Measurements from ENCODE around the gene CNPY3. TPM values are rescaled to one million over a fixed set of nuclear protein-coding genes. Genes with fewer than 3 reads are reported as not detected.
A peak's percentile ranks its signal among the peaks of the same experiment; 100 is the strongest.
"Not testable (repeated sequence)": the region's sequence is repeated elsewhere in the genome, so short reads cannot be mapped to it uniquely, and the experiment has no call there.

CNPY3 gene
- 41.0 to 57.9 TPM (median 45.5 TPM) in 3 replicates for total RNA-seq
- long read RNA-seq, transcript CNPY3-201 (6 exons, 1,704 nt) = major isoform, 59 of 78 reads
- long read RNA-seq, partial matches to known transcripts = 7 of 78 reads
- long read RNA-seq, other reads (novel, unspliced or antisense) = 12 of 78 reads

DNA sequence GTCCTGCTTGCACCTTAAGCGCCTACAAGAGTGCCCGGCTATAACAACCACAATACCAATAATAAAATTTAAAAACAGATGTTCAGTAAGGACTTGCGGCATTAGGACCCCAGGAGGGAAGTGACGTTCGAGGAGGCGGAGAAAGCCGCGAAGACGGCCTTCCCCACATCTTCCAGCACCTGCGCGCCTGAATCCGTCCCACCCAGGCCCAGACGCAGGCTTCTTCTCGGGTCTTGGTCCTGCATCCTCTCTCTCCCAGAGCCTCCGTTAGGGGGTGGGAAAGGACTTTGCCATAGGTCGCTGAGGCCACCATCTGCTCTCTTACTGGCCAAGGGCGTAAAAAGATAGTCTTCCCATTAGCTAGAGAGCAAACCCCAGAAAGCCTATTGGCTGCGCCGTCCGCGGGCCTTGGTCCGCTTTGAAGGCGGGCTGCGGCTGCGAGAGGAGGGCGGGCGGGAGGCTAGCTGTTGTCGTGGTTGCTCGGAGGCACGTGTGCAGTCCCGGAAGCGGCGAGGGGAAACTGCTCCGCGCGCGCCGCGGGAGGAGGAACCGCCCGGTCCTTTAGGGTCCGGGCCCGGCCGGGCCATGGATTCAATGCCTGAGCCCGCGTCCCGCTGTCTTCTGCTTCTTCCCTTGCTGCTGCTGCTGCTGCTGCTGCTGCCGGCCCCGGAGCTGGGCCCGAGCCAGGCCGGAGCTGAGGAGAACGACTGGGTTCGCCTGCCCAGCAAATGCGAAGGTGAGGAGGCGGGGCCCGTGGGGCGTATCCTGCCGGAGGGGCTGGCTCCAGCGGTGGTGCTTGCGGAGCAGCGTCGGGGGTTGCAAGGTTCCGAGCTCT lies at the start of gene CNPY3:
CNPY3 (plus strand) TSS at position 495 of the 835 bp plus-strand sequence; CDS start at position 586, 91 bp downstream.
- Mint-ChIP-seq H3K27me3 (ENCODE audit: low read depth) (no peaks in the 10 kb centered on the region), H3K27ac (ENCODE audit: unreplicated experiment) (peak within 1 kb of the TSS; percentile 99), H3K9me3 (ENCODE audit: low read depth) (no peaks in the 10 kb centered on the region), H3K4me1 (ENCODE audit: low read depth) (peaks cover 26% of the 10 kb centered on the region), H3K4me3 (ENCODE audit: unreplicated experiment) (peak within 1 kb of the TSS; percentile 84), H3K36me3 (ENCODE audit: low read depth) (peaks cover 3% of the 10 kb centered on the region)
- peak; percentile 96 for DNase-seq (ENCODE audit: low spot score)
- TF ChIP-seq, protein P1, sequence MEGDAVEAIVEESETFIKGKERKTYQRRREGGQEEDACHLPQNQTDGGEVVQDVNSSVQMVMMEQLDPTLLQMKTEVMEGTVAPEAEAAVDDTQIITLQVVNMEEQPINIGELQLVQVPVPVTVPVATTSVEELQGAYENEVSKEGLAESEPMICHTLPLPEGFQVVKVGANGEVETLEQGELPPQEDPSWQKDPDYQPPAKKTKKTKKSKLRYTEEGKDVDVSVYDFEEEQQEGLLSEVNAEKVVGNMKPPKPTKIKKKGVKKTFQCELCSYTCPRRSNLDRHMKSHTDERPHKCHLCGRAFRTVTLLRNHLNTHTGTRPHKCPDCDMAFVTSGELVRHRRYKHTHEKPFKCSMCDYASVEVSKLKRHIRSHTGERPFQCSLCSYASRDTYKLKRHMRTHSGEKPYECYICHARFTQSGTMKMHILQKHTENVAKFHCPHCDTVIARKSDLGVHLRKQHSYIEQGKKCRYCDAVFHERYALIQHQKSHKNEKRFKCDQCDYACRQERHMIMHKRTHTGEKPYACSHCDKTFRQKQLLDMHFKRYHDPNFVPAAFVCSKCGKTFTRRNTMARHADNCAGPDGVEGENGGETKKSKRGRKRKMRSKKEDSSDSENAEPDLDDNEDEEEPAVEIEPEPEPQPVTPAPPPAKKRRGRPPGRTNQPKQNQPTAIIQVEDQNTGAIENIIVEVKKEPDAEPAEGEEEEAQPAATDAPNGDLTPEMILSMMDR (IDR thresholded peaks at IDR 0.05) = peak; percentile 16

DNA sequence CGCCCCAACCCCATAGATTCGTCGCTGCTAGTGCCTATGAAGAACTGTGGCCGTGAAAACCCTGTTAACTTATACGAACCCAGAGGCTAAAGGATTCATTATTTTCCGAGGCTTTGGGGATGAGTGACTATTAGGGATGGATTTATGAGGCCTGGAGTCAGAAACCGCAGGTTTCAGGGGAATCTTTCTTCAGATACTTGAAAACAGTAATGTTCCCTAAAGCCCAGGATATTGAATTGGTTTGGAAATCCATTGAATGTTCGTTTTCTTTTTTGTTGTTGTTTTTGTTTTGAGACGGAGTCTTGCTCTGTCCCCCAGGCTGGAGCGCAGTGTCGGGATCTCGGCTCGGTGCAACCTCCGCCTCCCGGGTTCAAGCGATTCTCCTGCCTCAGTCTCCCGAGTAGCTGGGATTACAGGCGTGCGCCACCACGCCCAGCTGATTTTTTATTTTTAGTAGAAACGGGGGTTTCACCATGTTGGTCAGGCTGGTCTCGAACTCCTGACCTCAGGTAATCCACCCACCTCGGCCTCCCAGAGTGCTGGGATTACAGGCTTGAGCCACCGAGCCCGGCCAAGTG lies 49.0 kb upstream of the CNPY3 start:
- peaks cover 13% of the 10 kb centered on the region for H3K36me3 Mint-ChIP-seq (ENCODE audit: low read depth)
- H3K27me3 Mint-ChIP-seq (ENCODE audit: low read depth); DNase-seq (ENCODE audit: low spot score); H3K9me3 Mint-ChIP-seq (ENCODE audit: low read depth): not testable (repeated sequence)
- H3K4me3 Mint-ChIP-seq (ENCODE audit: unreplicated experiment) = peak overlapping the region; percentile 99
- H3K4me1 Mint-ChIP-seq (ENCODE audit: low read depth) = peaks cover 24% of the 10 kb centered on the region
- peak overlapping the region; percentile 100 for H3K27ac Mint-ChIP-seq (ENCODE audit: unreplicated experiment)

- peaks cover 24% of the 10 kb centered on the region for H3K4me1 Mint-ChIP-seq (ENCODE audit: low read depth)
- DNase-seq (ENCODE audit: low spot score); H3K9me3 Mint-ChIP-seq (ENCODE audit: low read depth); H3K27me3 Mint-ChIP-seq (ENCODE audit: low read depth): not testable (repeated sequence)
- peak overlapping the region; percentile 100 for H3K27ac Mint-ChIP-seq (ENCODE audit: unreplicated experiment)
- H3K4me3 Mint-ChIP-seq (ENCODE audit: unreplicated experiment) = peak overlapping the region; percentile 99
- peaks cover 13% of the 10 kb centered on the region for H3K36me3 Mint-ChIP-seq (ENCODE audit: low read depth)
Observed at GRCh38 chr6:42880871-42881270, 48.4 kb upstream of the CNPY3 start.

GRCh38 chr6:42885702-42886101 lies 43.6 kb upstream of the CNPY3 start:
- H3K9me3 Mint-ChIP-seq (ENCODE audit: low read depth) = no peaks in the 10 kb centered on the region
- DNase-seq (ENCODE audit: low spot score) = no peak
- peak overlapping the region; percentile 32 for H3K27ac Mint-ChIP-seq (ENCODE audit: unreplicated experiment)
- H3K4me3 Mint-ChIP-seq (ENCODE audit: unreplicated experiment) = no peak overlapping the region
- peaks cover 21% of the 10 kb centered on the region for H3K4me1 Mint-ChIP-seq (ENCODE audit: low read depth)
- no peaks in the 10 kb centered on the region for H3K27me3 Mint-ChIP-seq (ENCODE audit: low read depth)
- TF ChIP-seq, protein P1 (IDR thresholded peaks at IDR 0.05) = no peak
- peaks cover 19% of the 10 kb centered on the region for H3K36me3 Mint-ChIP-seq (ENCODE audit: low read depth)

DNA sequence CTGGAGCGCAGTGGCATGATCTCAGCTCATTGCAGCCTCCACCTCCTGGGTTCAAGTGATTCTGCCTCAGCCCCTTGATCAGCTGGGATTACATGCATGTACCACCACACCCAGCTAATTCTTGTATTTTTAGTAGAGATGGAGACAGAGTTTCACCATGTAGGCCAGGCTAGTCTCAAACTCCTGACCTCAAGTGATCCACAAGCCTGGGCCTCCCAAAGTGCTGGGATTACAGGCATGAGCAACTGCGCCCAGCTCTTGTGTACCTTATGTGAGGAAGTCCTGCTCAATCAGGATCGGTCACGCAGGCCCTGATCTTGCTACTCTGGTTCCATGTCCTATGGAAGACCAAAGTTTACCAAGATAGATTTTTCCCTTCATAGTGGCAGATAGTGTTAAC lies 41.1 kb upstream of the CNPY3 start:
- DNase-seq (ENCODE audit: low spot score); H3K27me3 Mint-ChIP-seq (ENCODE audit: low read depth); H3K9me3 Mint-ChIP-seq (ENCODE audit: low read depth); H3K4me3 Mint-ChIP-seq (ENCODE audit: unreplicated experiment); H3K27ac Mint-ChIP-seq (ENCODE audit: unreplicated experiment): not testable (repeated sequence)
- Mint-ChIP-seq H3K4me1 (ENCODE audit: low read depth) (peaks cover 19% of the 10 kb centered on the region), H3K36me3 (ENCODE audit: low read depth) (peaks cover 19% of the 10 kb centered on the region)

DNA sequence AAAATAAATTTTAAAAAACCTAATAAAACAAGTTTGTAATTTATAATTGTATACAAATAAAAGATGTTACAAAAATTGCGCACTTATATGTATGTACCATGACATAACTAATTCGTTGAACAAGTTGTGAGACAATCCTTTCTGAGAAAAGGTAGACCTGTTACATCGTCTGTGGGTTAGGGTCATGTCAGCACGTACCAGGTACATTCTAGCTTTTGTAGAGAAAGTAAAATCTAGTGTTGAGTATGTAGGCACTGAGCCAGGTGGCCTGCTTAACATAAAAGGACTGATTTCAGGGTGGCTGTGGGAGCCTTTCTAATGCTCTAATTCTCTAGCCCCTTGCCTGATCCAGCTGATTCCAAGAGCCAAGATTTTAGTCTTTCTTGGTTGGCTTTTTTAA lies 39.5 kb upstream of the CNPY3 start:
- H3K36me3 Mint-ChIP-seq (ENCODE audit: low read depth) = peaks cover 7% of the 10 kb centered on the region
- H3K9me3 Mint-ChIP-seq (ENCODE audit: low read depth) = no peaks in the 10 kb centered on the region
- TF ChIP-seq, protein P1 (IDR thresholded peaks at IDR 0.05) = no peak
- H3K4me1 Mint-ChIP-seq (ENCODE audit: low read depth) = peaks cover 18% of the 10 kb centered on the region
- peak overlapping the region; percentile 96 for H3K27ac Mint-ChIP-seq (ENCODE audit: unreplicated experiment)
- DNase-seq (ENCODE audit: low spot score) = no peak
- H3K4me3 Mint-ChIP-seq (ENCODE audit: unreplicated experiment) = peak overlapping the region; percentile 86
- H3K27me3 Mint-ChIP-seq (ENCODE audit: low read depth) = no peaks in the 10 kb centered on the region

Measured in chondrocyte (in vitro differentiated cells).